D721Med (cell line): Measurements from ENCODE around the gene FOXN1.
"Not testable (repeated sequence)": the region's sequence is repeated elsewhere in the genome, so short reads cannot be mapped to it uniquely, and the experiment has no call there.

Experiments
- DNase-seq: peaks from one replicate; pipeline ENCODE4 v3.0.0; 2011; ENCODE audit warnings: low spot score; ENCODE audit not compliant: insufficient read length
- FAIRE-seq: peaks from 2 replicates; lab custom pipeline; 2011; peaks lifted over from hg19 to GRCh38; lab: Jason Lieb, UNC
- TF ChIP-seq, protein P1 (sequence below): IDR thresholded peaks from 2 replicates; pipeline ENCODE4 v1.5.1; 2012; ENCODE audit warnings: mild to moderate bottlenecking, control low read depth; ENCODE audit not compliant: insufficient read depth; ENCODE audit errors: missing control alignments

FOXN1 gene

GRCh38 chr17:28505986-28506665 lies at the start of gene FOXN1:
Gene FOXN1 (plus strand): TSS chr17:28506348. CDS start chr17:28523970, 17,622 bp downstream.
- TF ChIP-seq, protein P1, sequence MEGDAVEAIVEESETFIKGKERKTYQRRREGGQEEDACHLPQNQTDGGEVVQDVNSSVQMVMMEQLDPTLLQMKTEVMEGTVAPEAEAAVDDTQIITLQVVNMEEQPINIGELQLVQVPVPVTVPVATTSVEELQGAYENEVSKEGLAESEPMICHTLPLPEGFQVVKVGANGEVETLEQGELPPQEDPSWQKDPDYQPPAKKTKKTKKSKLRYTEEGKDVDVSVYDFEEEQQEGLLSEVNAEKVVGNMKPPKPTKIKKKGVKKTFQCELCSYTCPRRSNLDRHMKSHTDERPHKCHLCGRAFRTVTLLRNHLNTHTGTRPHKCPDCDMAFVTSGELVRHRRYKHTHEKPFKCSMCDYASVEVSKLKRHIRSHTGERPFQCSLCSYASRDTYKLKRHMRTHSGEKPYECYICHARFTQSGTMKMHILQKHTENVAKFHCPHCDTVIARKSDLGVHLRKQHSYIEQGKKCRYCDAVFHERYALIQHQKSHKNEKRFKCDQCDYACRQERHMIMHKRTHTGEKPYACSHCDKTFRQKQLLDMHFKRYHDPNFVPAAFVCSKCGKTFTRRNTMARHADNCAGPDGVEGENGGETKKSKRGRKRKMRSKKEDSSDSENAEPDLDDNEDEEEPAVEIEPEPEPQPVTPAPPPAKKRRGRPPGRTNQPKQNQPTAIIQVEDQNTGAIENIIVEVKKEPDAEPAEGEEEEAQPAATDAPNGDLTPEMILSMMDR: no peak
- no peak for FAIRE-seq
- no peak for DNase-seq

GRCh38 chr17:28457890-28458289 lies 48.3 kb upstream of the FOXN1 start:
- TF ChIP-seq, protein P1: no peak
- DNase-seq (no peak), FAIRE-seq (no peak)

- FAIRE-seq, DNase-seq: not testable (repeated sequence)
Measured at GRCh38 chr17:28458881-28459280, 47.3 kb upstream of the FOXN1 start.

DNA sequence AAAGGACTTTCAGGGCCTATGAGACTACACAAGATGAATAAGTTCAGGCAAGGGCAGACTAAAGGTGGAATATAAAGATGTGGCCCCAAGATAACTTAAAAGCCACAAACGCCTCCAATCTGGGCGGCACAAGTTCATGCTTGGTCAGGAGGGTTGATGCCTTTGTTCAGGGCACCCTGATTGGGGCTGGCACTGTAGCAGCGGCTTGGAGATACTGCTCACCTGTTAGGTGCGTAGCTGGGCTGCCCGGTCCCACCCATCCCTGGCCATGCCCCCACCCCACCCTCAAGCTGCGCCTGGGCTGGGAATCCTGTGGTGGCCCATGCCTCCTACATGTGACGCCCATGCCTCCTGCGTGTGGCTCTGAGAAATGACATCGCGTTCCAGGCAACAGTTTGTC lies 45.2 kb upstream of the FOXN1 start:
- TF ChIP-seq, protein P1: no peak
- FAIRE-seq (no peak), DNase-seq (no peak)

- FAIRE-seq (no peak), DNase-seq (peak; percentile 5)
- TF ChIP-seq, protein P1: no peak
Measured at GRCh38 chr17:28466001-28466400, 40.1 kb upstream of the FOXN1 start.

GRCh38 chr17:28466521-28467048 lies 39.6 kb upstream of the FOXN1 start:
- TF ChIP-seq, protein P1: no peak
- peak; percentile 18 for DNase-seq
- FAIRE-seq: no peak

DNA sequence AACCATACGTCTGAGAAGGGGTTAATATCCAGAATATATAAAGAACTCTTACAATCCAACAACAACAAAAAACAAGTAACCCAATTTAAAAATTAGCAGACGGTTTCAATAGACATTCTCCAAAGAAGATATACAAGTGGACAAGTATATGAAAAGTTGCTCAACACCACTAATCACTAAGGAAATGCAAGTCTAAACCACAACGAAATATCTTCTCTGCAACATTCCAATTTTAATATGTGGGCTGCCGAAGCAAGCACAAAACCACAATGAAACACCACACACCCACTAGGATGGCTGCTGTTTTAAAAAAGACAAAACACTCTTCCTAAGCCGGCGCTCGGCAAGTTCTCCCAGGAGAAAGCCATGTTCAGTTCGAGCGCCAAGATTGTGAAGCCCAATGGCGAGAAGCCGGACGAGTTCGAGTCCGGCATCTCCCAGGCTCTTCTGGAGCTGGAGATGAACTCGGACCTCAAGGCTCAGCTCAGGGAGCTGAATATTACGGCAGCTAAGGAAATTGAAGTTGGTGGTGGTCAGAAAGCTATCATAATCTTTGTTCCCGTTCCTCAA lies 38.6 kb upstream of the FOXN1 start:
- DNase-seq (no peak), FAIRE-seq (no peak)
- TF ChIP-seq, protein P1: no peak

DNA sequence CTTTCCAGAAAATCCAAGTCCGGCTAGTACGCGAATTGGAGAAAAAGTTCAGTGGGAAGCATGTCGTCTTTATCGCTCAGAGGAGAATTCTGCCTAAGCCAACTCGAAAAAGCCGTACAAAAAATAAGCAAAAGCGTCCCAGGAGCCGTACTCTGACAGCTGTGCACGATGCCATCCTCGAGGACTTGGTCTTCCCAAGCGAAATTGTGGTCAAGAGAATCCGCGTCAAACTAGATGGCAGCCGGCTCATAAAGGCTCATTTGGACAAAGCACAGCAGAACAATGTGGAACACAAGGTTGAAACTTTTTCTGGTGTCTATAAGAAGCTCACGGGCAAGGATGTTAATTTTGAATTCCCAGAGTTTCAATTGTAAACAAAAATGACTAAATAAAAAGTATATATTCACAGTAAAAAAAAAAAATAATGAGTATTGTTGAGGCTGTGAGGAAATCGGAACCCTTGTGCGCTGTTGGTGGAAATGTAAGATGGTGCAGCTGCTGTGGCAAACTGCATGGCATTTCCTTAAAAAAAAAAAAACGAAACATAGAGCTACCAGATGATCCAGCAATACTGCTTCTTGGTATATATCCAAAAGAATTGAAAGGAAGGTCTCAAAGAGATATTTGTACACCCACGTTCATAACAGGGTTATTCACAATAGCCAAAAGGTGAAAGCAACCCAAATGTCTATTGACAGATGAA lies 38.0 kb upstream of the FOXN1 start:
- DNase-seq, FAIRE-seq: not testable (repeated sequence)
